Testis (tissue), 2 donors: ENCODE results near the gene AOAH.

Experiments used
- POLR2A ChIP-seq: fragments of 450-650 bp; IDR thresholded peaks from one replicate; pipeline ENCODE4 v1.6.1; 2017; ENCODE audit warnings: antibody characterized with exemption, mild to moderate bottlenecking, moderate library complexity
- TF ChIP-seq, protein P1 (sequence below), 3 experiments: fragments of 450-650 bp in 2 of 3; fragments of 200-600 bp in 1 of 3; sonication (generic) in 1 of 3; IDR thresholded peaks; one replicate each; pipeline ENCODE4 v1.5.1; 2016 to 2019; ENCODE audit warnings: antibody characterized with exemption in 3 of 3, mild to moderate bottlenecking in 2 of 3, moderate library complexity in 1 of 3

DNA sequence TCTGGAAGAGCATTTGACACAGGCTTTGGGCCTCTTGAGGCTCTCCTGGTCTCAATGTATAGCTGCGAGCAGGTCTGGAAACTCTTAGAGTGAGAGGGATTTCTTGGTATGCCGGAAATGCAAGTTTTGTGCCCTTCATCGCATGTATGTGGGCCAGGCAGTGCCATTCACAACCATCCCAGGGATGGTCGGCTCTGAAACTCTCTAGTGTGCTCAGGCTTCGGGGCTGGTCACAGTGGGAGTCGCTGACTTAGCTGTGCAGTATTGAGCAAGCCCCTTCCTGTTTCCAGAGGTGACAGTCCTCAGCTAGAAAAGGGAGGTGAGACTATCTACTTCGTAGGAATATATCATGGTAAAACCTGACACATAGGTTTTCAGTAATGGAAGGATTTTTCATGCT lies 2.0 kb upstream of the AOAH start:
- TF ChIP-seq, protein P1, sequence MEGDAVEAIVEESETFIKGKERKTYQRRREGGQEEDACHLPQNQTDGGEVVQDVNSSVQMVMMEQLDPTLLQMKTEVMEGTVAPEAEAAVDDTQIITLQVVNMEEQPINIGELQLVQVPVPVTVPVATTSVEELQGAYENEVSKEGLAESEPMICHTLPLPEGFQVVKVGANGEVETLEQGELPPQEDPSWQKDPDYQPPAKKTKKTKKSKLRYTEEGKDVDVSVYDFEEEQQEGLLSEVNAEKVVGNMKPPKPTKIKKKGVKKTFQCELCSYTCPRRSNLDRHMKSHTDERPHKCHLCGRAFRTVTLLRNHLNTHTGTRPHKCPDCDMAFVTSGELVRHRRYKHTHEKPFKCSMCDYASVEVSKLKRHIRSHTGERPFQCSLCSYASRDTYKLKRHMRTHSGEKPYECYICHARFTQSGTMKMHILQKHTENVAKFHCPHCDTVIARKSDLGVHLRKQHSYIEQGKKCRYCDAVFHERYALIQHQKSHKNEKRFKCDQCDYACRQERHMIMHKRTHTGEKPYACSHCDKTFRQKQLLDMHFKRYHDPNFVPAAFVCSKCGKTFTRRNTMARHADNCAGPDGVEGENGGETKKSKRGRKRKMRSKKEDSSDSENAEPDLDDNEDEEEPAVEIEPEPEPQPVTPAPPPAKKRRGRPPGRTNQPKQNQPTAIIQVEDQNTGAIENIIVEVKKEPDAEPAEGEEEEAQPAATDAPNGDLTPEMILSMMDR (IDR thresholded peaks at IDR 0.05): no peak
- TF ChIP-seq POLR2A: no peak
